COLO668 (cell line): ENCODE data around the gene RNF217.
A peak's percentile ranks its signal among the peaks of the same experiment; 100 is the strongest.

Experiments used
- DNase-seq: peaks from one replicate; lab custom pipeline; 2025; ENCODE audit not compliant: unreplicated experiment; lab: John Stamatoyannopoulos, UW

The RNF217 gene

GRCh38 chr6:125095580-125096301 is 133.5 kb downstream of the RNF217 start:
- DNase-seq, result no peak

DNA sequence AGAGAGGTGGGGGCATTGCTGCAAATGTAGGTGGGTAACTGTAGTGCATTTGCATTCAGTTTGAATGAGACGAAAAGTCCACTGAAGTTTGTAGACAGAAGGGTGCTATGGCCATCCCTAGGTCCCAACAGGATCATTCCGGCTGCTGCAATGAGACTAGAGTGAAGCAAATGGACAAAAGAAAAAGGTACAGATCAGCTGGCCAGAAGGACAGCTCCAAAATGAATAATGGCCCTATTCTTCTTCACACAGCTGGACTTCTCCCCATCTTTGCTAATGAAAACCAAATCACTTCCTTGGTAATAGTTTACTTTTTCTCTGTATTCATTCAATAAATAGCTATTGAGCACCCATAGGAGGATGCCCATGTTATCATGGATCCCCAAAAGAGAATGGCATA is 134.9 kb downstream of the RNF217 start:
- DNase-seq, result no peak

GRCh38 chr6:125098253-125098652 is 136.0 kb downstream of the RNF217 start:
- DNase-seq, result no peak

- DNase-seq, result peak; percentile 70
Measured at GRCh38 chr6:125099211-125100073, 137.2 kb downstream of the RNF217 start.

DNA sequence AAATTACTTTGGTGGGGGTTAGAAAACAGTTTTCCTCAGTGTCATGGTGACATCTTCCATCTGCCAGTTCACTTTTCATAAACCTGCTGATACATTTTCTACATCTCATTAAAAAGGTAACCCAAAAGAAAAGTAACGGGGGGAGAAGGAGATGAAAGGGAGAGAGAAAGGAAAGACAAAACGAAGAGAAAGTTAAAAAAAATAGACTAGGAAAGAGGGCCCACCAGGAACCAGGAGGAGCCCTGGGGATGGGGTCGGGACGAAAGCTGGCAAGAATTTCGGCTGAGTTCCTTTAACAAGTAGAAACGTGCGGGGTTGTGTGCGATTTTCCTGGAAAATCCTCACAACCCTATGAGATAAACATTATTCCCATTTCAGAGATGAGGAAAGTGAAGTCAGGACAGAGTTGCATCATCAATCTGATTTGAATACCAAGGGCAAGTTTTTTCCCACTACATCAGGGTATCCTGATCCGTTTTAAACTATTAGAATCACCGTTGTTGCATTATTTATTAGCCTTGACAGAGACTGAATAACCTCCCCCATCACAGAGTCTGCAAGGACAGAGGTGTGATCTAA is 137.9 kb downstream of the RNF217 start:
- no peak for DNase-seq

GRCh38 chr6:125101128-125101527 is 138.9 kb downstream of the RNF217 start:
- no peak for DNase-seq

DNA sequence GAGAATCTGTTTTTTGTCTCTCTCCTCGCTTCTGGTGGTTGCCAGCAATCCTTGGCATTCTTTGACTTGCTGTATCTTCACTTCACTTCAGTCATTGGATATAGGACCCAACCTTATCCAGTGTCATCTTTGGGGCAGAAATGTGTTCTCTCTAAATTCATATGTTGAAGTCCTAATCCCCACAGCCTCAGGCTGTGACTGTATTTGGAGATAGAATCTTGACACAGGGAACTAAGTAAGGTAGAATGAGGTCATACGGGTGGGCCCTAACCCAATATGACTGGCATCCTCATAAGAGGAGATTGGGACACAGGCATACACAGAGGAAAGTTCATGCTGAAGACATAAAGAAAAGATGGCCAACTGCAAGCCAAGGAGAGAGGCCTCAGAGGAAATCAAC is 139.4 kb downstream of the RNF217 start:
- no peak for DNase-seq

DNA sequence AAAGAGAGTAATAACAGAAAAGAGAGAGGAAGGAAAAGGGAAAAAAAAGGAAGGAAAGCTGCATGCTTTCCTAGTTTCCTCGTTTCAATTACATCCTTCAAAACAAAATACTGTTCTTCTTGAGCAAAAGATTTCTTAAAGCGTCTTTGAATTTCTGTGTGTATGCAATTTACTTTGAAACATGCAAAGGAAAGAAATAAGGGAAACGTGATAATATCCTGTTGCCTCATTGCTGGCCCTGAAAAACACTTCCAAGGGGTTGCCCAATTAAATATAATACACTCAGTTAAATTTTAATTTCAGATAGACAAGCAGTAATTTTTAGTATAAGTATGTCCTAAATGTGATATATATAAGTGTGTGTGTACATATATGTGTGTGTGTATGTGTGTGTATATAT is 140.2 kb downstream of the RNF217 start:
- no peak for DNase-seq

GRCh38 chr6:125102891-125103290 is 140.7 kb downstream of the RNF217 start:
- no peak for DNase-seq

DNA sequence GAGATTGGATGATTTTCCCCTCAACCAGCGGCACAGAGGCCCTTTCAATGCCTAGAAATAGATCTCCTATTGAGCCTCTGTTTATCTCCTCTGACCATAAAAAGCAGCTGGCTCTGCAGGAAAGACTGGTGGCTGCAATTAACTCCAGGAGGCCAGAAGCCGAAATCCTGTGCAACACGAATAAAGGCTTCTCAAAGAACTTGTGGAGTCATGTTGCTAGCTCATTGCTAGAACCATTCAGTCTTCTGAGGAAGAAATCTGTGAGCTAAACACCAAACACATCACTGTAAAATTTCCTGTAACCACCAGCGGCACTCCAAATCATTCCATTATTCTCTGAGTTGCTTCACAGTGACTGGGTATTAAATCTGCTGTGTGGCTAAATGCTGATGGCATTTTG is 142.2 kb downstream of the RNF217 start:
- DNase-seq, result no peak

GRCh38 chr6:125107048-125107447 is 144.8 kb downstream of the RNF217 start:
- DNase-seq, result no peak

DNA sequence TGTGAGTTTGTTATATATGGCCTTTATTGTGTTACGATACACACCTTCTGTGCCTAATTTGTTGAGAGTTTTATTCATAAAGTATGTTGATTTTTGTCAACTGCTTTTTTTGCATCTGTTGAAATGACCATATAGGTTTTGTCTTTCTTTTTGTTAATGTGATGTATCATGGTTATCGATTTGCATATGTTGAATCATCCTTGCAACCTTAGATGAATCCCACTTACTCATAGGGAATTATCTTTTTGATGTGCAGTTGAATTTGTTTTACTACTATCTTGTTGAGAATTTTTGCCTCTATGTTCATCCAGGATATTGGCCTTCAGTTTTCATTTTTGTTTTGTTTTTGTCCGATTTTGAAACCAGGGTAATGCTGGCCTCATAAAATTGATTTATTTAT is 145.7 kb downstream of the RNF217 start:
- DNase-seq, result no peak

DNA sequence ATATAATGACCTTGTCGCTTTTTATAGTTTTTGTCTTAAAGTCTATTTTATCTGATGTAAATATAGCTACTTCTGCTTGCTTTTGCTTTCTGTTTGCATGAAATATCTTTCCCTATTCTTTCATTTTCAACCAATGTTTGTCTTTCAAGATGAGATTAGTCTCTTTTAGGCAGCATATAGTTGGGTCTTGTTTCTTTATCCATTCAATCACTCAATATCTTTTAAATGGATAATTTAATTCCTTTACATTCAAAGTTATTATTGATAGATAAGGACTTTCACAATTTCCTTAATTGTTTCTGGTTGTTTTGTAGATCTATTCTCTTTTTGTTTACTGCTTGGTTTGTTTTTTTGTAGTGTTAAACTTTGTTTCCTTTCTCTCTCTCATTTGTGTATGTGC is 147.8 kb downstream of the RNF217 start:
- no peak for DNase-seq

DNA sequence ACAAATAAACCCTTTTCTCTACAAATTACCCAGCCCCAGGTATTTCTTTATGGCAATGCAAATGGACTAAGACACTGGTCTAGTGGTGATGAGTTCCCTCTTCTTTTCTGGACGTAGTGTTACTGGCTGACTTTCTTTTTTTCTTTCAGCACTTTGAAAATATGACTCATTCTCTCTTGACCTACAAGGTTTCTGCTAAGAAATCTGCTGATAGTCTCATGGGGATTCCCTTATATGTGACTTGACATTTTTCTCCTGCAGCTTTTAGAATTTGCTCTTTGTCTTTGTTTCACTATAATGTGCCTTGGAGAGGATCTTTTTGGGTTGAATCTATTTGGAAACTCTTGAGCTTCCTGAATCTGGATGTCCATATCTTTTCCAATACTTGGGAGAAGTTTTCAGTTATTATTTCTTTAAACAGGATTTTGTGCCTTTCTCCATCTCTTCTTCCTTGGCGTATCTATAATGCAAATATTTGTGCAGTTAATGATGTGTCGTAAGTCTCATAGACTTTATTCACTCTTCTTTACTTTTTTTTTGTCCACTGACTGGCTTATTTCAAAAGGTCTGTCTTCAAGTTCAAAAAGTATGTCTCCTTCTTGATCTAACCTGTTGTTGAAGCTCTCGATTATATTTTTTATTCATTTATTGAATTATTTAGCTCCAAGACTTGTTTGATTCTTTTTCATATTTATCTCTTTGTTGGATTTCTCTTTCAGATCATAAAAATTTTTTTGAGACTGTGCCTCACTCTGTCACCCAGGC is 149.2 kb downstream of the RNF217 start:
- no peak for DNase-seq

DNA sequence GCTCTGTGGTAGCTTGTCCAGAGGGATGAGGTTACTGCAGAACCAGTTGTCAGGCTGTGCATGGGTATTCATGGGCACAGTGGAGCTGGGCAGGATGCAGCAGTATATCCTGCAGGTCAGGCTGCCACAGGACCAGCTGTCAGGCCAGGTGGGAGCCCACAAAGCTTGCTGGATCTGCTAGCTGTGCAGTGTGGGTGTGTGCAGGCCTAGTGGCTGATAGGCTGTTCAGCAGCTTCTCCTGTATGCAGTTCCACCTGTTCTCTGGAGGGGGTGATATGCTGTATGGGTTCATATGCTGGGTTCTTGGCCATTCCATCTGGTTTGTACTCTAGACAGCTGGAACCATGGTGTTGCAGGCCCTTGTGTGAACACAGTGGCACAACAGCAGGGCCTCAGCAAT is 150.7 kb downstream of the RNF217 start:
- DNase-seq, result no peak

- DNase-seq, result peak; percentile 29
Measured at GRCh38 chr6:125114248-125114858, 152.1 kb downstream of the RNF217 start.

GRCh38 chr6:125116170-125116569 is 153.9 kb downstream of the RNF217 start:
- DNase-seq, result no peak

- DNase-seq, result no peak
Measured at GRCh38 chr6:125116710-125117109, 154.5 kb downstream of the RNF217 start.

- no peak for DNase-seq
Measured at GRCh38 chr6:125117818-125118217, 155.6 kb downstream of the RNF217 start.

GRCh38 chr6:125120054-125120590 is 157.9 kb downstream of the RNF217 start:
- DNase-seq, result no peak

- no peak for DNase-seq
Measured at GRCh38 chr6:125121894-125122293, 159.7 kb downstream of the RNF217 start.
